ENCODE results near the gene SKAP1. TPM values are rescaled to one million over a fixed set of nuclear protein-coding genes. Genes with fewer than 3 reads are reported as not detected.
"Not testable (repeated sequence)": the region's sequence is repeated elsewhere in the genome, so short reads cannot be mapped to it uniquely, and the experiment has no call there.

Gene SKAP1
- total RNA-seq, 1 donor from 2014 or later = not detected

GRCh38 chr17:48285614-48286013 lies 144.4 kb downstream of the SKAP1 start:
- DNase-seq (ENCODE audit: low spot score) = no peak

- peak; percentile 58 for DNase-seq (ENCODE audit: low spot score)
These were observed 146.1 kb downstream of the SKAP1 start for GRCh38 chr17:48283907-48284306.

DNA sequence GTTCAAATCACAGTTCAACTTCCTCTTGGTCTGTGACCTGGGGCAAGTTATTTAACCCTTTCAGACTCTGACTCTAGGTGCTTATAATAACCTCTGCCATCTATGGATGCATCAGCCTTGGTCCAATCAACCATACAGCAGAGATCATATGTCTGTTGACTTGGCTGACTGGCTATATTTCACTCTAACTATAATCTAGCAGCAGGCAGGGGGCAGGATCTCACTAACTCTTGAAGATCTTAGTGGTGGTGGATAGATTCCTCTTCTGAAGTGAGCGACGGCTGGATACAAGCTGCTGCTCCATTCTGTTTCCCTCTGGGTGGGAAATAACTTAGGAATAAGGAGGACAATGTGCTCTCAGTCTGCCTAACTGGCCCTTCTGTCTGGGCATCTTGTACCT lies 146.6 kb downstream of the SKAP1 start:
- no peak for DNase-seq (ENCODE audit: low spot score)

DNA sequence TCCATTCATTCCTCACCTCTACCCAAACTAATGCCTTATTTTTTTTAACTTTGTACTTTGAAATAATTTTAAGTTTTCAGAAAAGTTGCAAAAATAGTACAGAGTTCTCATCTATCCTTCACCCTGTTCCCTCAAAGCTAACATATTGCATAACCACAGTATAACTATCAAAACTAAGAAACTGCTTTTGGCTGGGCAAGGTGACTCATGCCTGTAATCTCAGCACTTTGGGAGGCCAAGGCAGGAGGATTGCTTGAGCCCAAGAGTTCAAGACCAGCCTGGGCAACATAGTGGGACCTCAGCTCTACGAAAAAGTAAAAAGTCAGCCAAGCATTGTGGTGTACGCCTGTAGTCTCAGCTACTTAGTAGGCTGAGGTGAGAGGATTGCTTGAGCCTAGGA lies 147.7 kb downstream of the SKAP1 start:
- DNase-seq (ENCODE audit: low spot score) = peak; percentile 6

- DNase-seq (ENCODE audit: low spot score) = no peak
These were observed 151.1 kb downstream of the SKAP1 start for GRCh38 chr17:48278760-48279491.

GRCh38 chr17:48276776-48277175 lies 153.2 kb downstream of the SKAP1 start:
- DNase-seq (ENCODE audit: low spot score) = no peak

DNA sequence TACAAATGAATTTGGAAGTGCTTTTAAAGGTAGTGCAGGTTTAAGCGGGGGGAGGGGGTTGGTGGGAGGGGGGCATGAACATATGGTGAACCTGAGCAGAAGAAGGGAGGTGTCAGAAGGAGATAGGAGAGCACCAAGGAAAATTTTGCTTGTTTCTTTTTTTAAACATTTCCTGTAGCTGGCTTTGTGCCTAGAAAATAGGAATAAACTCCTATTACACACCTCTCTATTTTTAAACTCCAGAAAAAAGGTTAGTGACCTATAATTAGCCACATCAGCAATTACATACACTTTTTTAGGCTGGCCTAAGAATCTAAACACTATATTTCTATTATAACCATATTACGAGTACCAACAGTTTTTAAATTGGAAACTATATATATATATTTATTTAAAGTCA lies 159.1 kb downstream of the SKAP1 start:
- DNase-seq (ENCODE audit: low spot score) = no peak

- no peak for DNase-seq (ENCODE audit: low spot score)
These were observed 160.8 kb downstream of the SKAP1 start for GRCh38 chr17:48269209-48269608.

- no peak for DNase-seq (ENCODE audit: low spot score)
These were observed 166.3 kb downstream of the SKAP1 start for GRCh38 chr17:48263731-48264035.

DNA sequence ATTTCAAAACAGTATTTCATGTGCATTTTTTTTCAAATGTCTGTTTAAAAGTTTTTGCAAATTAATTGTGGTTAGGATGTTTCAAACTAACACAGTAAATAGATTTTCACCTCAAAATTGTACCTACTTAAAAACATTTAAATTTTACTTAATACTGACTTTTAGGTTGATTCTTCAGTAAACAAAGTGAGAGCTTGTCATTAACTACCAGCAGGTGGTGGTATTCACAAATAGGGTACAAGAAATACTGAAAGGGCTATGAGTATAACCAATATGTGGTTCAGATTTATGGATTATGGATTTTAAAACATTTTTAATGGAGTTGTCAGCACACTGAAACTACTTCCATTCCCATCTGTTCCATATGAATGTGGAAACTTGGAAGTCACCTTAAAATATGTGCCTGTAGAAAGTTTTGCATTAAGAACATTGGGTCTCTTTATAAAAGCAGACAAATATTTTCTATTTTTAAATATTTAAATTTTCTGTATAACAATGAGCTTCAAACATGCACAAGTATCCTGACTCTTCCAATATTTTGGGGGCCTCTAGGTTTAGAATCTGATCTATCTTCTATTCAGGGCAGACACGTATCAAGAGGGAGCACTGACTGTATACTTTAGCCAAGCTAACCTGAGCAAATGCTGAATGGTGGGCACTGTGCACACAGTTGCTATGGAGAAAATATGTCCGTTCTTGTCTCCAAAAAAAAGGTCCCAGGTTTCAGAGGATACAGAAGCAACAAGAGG lies 166.9 kb downstream of the SKAP1 start:
- DNase-seq (ENCODE audit: low spot score) = no peak

GRCh38 chr17:48261297-48261880 lies 168.6 kb downstream of the SKAP1 start:
- DNase-seq (ENCODE audit: low spot score) = no peak

GRCh38 chr17:48259694-48260291 lies 170.2 kb downstream of the SKAP1 start:
- DNase-seq (ENCODE audit: low spot score) = no peak

GRCh38 chr17:48258331-48258730 lies 171.7 kb downstream of the SKAP1 start:
- no peak for DNase-seq (ENCODE audit: low spot score)

GRCh38 chr17:48255759-48256158 lies 174.3 kb downstream of the SKAP1 start:
- DNase-seq (ENCODE audit: low spot score) = no peak

GRCh38 chr17:48254896-48255295 lies 175.1 kb downstream of the SKAP1 start:
- DNase-seq (ENCODE audit: low spot score) = no peak

- no peak for DNase-seq (ENCODE audit: low spot score)
These were observed 176.0 kb downstream of the SKAP1 start for GRCh38 chr17:48253975-48254374.

GRCh38 chr17:48251950-48252349 lies 178.1 kb downstream of the SKAP1 start:
- DNase-seq (ENCODE audit: low spot score) = no peak

- no peak for DNase-seq (ENCODE audit: low spot score)
These were observed 179.1 kb downstream of the SKAP1 start for GRCh38 chr17:48250949-48251348.

GRCh38 chr17:48250059-48250458 lies 180.0 kb downstream of the SKAP1 start:
- DNase-seq (ENCODE audit: low spot score) = not testable (repeated sequence)

DNA sequence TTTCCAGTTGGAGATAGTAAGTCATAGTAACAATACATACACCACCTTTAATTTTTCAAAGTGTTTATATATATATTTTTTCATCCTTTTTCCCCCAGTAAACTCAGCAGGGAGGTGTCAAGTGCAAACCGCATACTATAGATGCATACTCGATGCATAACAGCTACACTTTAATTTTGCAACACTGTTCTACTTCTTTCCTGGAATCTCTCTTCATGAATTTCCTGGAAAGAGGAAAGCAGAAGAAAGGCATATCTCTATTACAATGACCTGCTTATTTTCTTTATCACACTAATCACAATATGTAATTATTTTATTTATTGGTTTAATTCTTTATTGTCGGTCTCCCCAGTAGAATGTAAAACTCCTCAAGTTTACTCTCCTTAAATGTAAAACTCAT lies 182.4 kb downstream of the SKAP1 start:
- DNase-seq (ENCODE audit: low spot score) = no peak

DNA sequence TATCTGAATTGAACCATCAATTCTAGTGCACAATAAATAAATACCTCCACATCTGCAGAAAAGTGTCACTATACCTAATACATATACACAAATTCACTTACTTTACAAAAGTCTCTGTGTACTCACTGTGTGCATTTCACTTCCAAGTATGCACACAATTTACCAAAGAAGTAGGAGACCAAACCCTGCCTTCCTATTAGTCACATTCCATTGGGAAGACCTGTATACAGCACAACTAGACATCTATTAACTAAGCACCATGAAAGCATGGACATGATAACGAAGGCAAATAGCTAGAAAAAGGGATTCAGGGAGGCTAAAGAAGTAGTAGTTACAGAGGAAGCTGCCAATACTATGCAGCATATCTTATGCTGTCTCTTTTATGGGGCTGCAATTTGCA lies 183.0 kb downstream of the SKAP1 start:
- DNase-seq (ENCODE audit: low spot score) = no peak

- peak; percentile 61 for DNase-seq (ENCODE audit: low spot score)
These were observed 183.4 kb downstream of the SKAP1 start for GRCh38 chr17:48246612-48247011.

Measured in umbilical cord (tissue), 2 donors.